Measurements from ENCODE around the gene GPC5. TPM values are rescaled to one million over a fixed set of nuclear protein-coding genes. Genes with fewer than 3 reads are reported as not detected.

GPC5 gene
- total and polyA plus RNA-seq, 4 donors: 0.51 to 22.4 (median 2.0) TPM

DNA sequence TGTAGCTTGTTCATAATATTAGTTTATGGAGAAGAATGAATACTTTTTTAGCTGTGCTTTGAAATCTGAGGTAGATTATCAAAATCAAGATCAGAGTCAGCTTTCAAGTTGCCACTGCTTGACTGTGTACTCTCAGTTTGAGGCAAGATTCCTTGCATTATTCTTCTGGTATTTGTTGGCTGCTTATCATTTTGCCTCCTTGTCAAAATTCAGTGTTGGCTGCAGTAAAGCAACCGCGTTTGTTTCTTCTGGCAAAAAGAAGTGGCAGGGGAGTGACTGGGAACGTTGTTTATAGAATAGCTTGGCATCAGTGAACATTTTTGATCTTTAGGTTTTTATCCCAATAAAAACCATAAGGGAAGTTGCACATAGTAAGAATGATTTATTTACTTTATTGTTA is 1408.9 kb downstream of the GPC5 start:
- 67% methylated on average over 3 of the region's 3 CpGs for WGBS
- Histone ChIP-seq H3K27me3 (ENCODE audit: control insufficient read depth in 4 of 4, insufficient read depth in 4 of 4, low read length in 3 of 4) (no peaks in the 10 kb centered on the region), H3K4me1 (ENCODE audit: control insufficient read depth in 4 of 4, insufficient read depth in 4 of 4, low read length in 3 of 4) (peaks cover 0 to 4% (median 0%) of the 10 kb centered on the region in 4 donors), H3K9ac (ENCODE audit: low read depth in 1 of 2, low read length in 2 of 2) (no peak overlapping the region), H3K36me3 (ENCODE audit: control insufficient read depth in 4 of 4, insufficient read depth in 3 of 4, low read depth in 1 of 4, low read length in 3 of 4) (no peaks in the 10 kb centered on the region), H3K4me3 (ENCODE audit: low read depth in 1 of 3, low read length in 3 of 3) (no peak overlapping the region), H3K9me3 (ENCODE audit: control insufficient read depth in 4 of 4, low read length in 3 of 4) (peaks cover 0 to 12% (median 0%) of the 10 kb centered on the region in 4 donors), H3K27ac (ENCODE audit: low read depth in 1 of 2, low read length in 2 of 2) (no peak overlapping the region)
- no peak for DNase-seq (ENCODE audit: low spot score)
- TF ChIP-seq, protein P1, sequence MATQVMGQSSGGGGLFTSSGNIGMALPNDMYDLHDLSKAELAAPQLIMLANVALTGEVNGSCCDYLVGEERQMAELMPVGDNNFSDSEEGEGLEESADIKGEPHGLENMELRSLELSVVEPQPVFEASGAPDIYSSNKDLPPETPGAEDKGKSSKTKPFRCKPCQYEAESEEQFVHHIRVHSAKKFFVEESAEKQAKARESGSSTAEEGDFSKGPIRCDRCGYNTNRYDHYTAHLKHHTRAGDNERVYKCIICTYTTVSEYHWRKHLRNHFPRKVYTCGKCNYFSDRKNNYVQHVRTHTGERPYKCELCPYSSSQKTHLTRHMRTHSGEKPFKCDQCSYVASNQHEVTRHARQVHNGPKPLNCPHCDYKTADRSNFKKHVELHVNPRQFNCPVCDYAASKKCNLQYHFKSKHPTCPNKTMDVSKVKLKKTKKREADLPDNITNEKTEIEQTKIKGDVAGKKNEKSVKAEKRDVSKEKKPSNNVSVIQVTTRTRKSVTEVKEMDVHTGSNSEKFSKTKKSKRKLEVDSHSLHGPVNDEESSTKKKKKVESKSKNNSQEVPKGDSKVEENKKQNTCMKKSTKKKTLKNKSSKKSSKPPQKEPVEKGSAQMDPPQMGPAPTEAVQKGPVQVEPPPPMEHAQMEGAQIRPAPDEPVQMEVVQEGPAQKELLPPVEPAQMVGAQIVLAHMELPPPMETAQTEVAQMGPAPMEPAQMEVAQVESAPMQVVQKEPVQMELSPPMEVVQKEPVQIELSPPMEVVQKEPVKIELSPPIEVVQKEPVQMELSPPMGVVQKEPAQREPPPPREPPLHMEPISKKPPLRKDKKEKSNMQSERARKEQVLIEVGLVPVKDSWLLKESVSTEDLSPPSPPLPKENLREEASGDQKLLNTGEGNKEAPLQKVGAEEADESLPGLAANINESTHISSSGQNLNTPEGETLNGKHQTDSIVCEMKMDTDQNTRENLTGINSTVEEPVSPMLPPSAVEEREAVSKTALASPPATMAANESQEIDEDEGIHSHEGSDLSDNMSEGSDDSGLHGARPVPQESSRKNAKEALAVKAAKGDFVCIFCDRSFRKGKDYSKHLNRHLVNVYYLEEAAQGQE (IDR thresholded peaks at IDR 0.05): no peak
- TF ChIP-seq, protein P2, sequence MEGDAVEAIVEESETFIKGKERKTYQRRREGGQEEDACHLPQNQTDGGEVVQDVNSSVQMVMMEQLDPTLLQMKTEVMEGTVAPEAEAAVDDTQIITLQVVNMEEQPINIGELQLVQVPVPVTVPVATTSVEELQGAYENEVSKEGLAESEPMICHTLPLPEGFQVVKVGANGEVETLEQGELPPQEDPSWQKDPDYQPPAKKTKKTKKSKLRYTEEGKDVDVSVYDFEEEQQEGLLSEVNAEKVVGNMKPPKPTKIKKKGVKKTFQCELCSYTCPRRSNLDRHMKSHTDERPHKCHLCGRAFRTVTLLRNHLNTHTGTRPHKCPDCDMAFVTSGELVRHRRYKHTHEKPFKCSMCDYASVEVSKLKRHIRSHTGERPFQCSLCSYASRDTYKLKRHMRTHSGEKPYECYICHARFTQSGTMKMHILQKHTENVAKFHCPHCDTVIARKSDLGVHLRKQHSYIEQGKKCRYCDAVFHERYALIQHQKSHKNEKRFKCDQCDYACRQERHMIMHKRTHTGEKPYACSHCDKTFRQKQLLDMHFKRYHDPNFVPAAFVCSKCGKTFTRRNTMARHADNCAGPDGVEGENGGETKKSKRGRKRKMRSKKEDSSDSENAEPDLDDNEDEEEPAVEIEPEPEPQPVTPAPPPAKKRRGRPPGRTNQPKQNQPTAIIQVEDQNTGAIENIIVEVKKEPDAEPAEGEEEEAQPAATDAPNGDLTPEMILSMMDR (IDR thresholded peaks at IDR 0.05; ENCODE audit: low read depth, low read length, missing input control): no peak

DNA sequence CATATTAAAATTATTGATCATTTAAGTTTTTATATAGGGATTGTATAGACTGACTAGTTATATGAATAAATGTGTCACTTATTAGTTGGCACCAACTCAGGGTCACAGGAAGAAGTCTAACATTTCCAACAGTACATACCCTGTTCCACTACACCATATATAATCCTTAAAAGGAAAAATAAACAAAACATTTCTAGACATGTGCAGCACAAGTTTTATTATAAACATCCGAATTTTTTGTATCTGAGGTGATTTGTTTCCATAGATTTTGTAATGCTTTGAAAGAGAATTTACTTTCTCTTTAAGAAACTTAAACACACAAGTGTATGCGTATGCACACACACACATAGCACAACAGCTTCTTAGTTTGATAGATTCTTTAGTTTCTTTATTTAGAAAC is 1409.5 kb downstream of the GPC5 start:
- Histone ChIP-seq H3K4me3 (ENCODE audit: low read depth in 1 of 3, low read length in 3 of 3) (no peak overlapping the region), H3K9me3 (ENCODE audit: control insufficient read depth in 4 of 4, low read length in 3 of 4) (peaks cover 0 to 13% (median 0%) of the 10 kb centered on the region in 4 donors), H3K27ac (ENCODE audit: low read depth in 1 of 2, low read length in 2 of 2) (no peak overlapping the region), H3K9ac (ENCODE audit: low read depth in 1 of 2, low read length in 2 of 2) (no peak overlapping the region), H3K36me3 (ENCODE audit: control insufficient read depth in 4 of 4, insufficient read depth in 3 of 4, low read depth in 1 of 4, low read length in 3 of 4) (no peaks in the 10 kb centered on the region), H3K27me3 (ENCODE audit: control insufficient read depth in 4 of 4, insufficient read depth in 4 of 4, low read length in 3 of 4) (no peaks in the 10 kb centered on the region), H3K4me1 (ENCODE audit: control insufficient read depth in 4 of 4, insufficient read depth in 4 of 4, low read length in 3 of 4) (peaks cover 0 to 4% (median 0%) of the 10 kb centered on the region in 4 donors)
- TF ChIP-seq YY1 (IDR thresholded peaks at IDR 0.05): no peak
- TF ChIP-seq FOXA2 (IDR thresholded peaks at IDR 0.05): no peak
- TF ChIP-seq, protein P1 (IDR thresholded peaks at IDR 0.05): no peak
- TF ChIP-seq NR2F2 (IDR thresholded peaks at IDR 0.05): no peak
- TF ChIP-seq, protein P3, sequence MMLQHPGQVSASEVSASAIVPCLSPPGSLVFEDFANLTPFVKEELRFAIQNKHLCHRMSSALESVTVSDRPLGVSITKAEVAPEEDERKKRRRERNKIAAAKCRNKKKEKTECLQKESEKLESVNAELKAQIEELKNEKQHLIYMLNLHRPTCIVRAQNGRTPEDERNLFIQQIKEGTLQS (IDR thresholded peaks at IDR 0.05): no peak
- no peak for TF ChIP-seq TAF1 (conservative IDR thresholded peaks at IDR 0.05)
- TF ChIP-seq FOXA1 (IDR thresholded peaks at IDR 0.05): no peak
- TF ChIP-seq RXRA (IDR thresholded peaks at IDR 0.05): no peak
- whole genome bisulfite sequencing: 89% methylated on average over 2 of the region's 2 CpGs
- no peak for DNase-seq (ENCODE audit: low spot score)
